GM19193 (cell line): Measurements from ENCODE around the gene RABGEF1.

ENCODE experiments used
- POLR2A ChIP-seq: IDR thresholded peaks from 4 replicates; pipeline ENCODE4 v1.6.1; 2011; ENCODE audit not compliant: insufficient read depth, insufficient read length; ENCODE audit errors: extremely low read depth

Gene RABGEF1

GRCh38 chr7:66766041-66766440 lies 25.5 kb downstream of the RABGEF1 start:
- TF ChIP-seq POLR2A, result no peak

DNA sequence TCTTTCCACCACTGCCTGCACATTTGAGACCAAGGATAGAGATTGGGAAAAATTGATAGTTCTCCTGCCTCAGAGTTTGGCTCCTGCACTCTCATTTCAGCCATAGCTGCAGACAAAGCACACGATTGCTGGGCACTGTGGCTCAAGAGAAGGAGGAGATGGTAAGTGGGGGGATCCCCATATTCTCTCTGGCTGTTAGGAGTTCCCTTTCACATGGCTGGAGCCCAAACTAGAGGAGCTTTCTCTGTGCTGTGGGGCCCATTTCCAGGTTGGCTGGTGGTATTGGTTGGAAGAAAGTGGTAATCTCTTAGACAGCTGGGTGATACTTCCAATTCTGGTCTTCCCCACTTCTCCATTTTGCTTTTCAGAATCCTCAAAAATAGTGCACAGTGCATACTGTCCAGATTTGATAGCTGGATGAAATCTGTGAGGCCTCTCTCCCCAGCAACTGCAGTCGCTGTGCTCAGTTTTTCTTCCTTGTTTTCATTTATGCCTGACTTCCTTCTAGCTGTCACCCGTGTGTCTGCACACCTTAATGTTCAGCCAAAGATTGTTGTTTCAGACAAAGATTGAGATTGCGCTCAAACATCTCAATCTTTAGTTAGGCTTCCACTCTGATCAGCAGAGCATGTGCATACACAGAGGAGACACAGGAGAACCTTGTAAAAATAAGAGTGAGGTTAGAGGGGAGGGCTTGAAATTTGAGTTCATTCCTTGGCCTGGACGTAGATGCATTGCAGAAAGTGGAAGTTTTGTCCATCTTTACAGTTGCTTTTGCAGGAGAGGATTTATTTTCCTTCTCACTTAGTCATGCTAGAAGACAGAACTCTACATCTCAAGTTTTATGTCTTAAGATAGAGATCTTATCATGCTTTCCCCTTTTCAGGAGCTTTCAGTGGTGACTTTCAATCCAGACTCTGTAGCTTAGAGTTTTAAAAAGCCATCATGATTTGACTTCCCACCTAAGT lies 28.6 kb downstream of the RABGEF1 start:
- no peak for TF ChIP-seq POLR2A

GRCh38 chr7:66769833-66770512 lies 29.4 kb downstream of the RABGEF1 start:
- no peak for TF ChIP-seq POLR2A

- TF ChIP-seq POLR2A, result no peak
These were observed 31.3 kb downstream of the RABGEF1 start for GRCh38 chr7:66771795-66772194.

DNA sequence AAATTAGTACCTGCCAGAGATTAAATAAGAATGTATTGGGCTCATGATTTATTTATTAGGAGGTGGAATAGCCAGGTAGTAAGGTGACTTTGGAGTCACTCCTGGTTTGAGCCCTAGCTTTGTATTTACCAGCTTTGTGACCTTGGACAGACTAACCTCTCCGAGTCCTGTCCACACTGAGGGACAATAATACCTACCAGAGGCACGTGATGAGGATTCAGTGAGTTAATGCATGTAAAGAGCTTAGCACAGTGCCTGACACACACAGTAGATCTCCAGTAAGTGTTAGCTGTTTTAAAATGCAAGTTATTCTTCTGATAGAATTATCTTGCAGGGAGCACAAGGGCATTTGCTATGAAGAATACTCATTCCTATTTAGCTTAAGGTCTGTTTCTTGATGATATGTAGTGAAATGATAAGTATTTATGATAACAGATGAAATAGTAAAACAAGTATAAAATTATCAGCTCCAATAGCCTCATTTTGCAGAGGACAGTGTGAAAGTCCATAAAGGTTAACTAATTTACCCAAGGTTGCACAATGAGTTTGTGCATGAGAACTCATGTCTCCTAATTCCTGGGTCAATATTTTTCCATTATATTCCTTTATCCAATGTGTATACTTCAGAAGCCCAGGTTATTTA lies 36.4 kb downstream of the RABGEF1 start:
- no peak for TF ChIP-seq POLR2A

GRCh38 chr7:66778201-66778600 lies 37.7 kb downstream of the RABGEF1 start:
- no peak for TF ChIP-seq POLR2A

DNA sequence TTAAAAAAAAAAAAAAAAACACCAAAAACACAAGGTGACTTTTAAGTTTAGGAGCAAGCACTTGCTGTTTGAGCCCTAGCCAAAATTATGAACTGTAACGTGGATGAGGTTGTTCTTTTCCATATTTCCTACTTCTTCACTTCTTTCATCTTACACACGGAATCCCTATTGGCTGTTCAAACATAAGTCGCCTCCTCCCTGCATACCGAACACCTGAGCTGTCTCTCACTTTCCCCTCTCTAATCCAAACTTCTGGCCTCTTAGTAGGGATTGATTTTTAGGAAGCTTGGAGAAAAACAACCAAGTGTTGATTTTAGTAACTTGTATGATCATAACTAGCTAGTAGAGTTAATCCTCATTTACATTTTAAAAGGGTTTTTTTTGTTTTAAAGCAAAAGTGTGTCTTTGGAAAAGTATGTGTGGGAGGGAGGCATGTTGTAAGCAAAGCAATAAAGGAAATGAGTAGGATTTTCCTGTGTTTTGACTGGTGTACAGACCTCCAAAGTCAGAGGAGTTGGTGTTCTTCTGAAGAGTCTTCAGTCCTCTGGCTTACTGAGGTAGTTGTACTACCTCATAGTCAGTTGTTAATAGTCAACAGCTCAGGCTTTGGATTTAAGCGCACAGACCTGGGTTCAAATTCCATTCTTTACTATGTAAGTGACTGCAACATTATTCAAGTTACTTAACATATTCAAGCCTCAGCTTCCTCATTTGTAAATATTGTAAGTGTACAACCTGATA lies 39.3 kb downstream of the RABGEF1 start:
- TF ChIP-seq POLR2A, result no peak

- TF ChIP-seq POLR2A, result no peak
These were observed 41.0 kb downstream of the RABGEF1 start for GRCh38 chr7:66781408-66782090.

DNA sequence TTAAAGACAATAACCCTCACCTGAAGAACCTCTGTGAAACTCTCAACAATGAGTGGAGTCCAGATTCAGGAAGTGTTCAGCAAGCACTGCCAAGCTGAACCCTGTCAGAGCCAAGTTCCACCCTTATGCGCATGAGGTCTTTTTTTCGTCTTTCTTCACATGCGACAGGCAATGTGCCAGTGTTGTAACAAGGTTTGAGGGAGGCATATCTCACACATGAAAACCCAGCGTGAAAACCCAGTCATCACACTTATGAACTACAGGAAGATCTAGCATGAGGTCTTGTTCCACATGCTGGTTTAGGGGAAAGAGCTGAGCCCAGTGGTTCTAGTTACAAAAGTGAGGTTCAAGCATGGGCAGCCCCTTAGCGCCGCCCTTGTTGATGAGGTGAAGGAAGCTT lies 49.7 kb downstream of the RABGEF1 start:
- no peak for TF ChIP-seq POLR2A

- TF ChIP-seq POLR2A, result no peak
These were observed 50.2 kb downstream of the RABGEF1 start for GRCh38 chr7:66790725-66791124.

DNA sequence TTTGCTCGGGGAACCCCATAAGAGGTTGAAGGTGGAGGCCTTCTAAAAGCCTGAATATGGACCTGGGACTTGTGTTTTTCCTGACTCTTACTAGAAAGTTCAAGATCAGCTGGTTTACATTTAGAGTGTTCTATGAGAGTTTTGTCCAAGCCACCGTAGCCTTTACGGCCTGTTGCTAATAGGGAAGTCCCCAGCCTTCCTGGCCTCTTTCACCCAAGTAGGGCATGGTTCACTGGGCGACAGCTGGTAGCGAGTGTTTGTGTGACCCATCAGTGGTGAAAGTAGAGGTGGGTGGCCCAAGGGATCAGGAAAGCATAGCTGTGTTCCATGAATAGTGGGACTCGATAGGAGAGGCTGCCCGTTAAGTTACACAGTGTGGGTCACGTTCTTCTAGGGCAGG lies 60.1 kb downstream of the RABGEF1 start:
- TF ChIP-seq POLR2A, result no peak

GRCh38 chr7:66804001-66804400 lies 63.5 kb downstream of the RABGEF1 start:
- TF ChIP-seq POLR2A, result no peak

DNA sequence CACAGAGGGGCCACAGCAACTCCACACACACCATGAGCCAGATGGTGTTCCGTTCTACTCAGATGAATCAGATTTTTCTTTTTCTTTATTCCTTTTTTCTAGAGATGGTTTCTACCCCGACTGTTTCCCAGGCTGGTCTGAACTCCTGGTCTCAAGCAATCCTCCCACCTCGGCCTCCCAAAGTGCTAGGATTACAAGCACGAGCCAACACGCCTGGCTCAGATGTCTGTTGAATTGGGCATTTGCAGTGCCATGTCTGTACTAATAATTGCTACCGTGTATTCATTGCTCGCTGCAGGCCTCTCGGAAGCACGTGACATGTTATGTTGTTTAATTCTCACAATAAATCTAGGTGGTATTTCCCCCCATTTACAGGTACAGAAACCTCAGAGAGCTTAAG lies 67.2 kb downstream of the RABGEF1 start:
- TF ChIP-seq POLR2A, result no peak

DNA sequence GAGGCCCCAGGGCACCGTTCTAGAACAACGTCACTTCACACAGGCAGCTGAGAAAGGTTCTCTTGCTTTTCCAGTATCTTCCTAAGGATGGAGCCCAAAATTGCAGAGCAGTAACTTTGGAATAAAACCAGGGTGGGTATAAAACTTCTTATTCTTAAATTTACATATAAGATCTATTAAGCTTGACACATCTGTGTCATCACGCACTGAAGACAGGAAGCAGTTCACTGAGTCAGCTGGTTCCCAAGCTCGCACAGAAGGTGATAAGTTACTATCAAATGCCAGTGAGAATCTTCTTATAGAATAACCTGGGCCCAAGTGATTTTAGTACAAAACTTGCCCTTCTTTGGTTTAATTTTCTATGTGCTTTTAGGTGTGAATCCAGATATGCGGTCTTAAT lies 70.2 kb downstream of the RABGEF1 start:
- no peak for TF ChIP-seq POLR2A
